Loucy (cell line): ENCODE data around the gene KRT14.
"Not testable (repeated sequence)": the region's sequence is repeated elsewhere in the genome, so short reads cannot be mapped to it uniquely, and the experiment has no call there.

Source experiments
- H2AFZ ChIP-seq: fragments of 200-600 bp; sonication (generic); 2 replicates; pipeline ENCODE4 v1.6.0; 2016; ENCODE audit warnings: antibody characterized with exemption, mild to moderate bottlenecking, low read length, moderate library complexity
- H3F3A ChIP-seq: fragments of 200-600 bp; 2 replicates; pipeline ENCODE4 v1.6.0; 2016; ENCODE audit warnings: antibody characterized with exemption, low read depth, mild to moderate bottlenecking
- H3K27me3 ChIP-seq: fragments of 200-600 bp; sonication (generic); 2 replicates; pipeline ENCODE4 v1.6.1; 2014; ENCODE audit warnings: low read length, mild to moderate bottlenecking; ENCODE audit not compliant: insufficient read depth, poor library complexity, severe bottlenecking
- H3K36me3 ChIP-seq: fragments of 200-600 bp; sonication (generic); 2 replicates; pipeline ENCODE4 v1.6.1; 2016; ENCODE audit warnings: low read length; ENCODE audit not compliant: insufficient read depth
- H3K4me1 ChIP-seq: fragments of 200-600 bp; sonication (generic); 2 replicates; pipeline ENCODE4 v1.5.1; 2014; ENCODE audit warnings: low read length, mild to moderate bottlenecking; ENCODE audit not compliant: insufficient read depth, poor library complexity, severe bottlenecking
- H3K4me2 ChIP-seq: fragments of 200-600 bp; sonication (generic); 2 replicates; pipeline ENCODE4 v1.6.0; 2014; ENCODE audit warnings: antibody characterized with exemption, low read length, low read depth, mild to moderate bottlenecking; ENCODE audit not compliant: poor library complexity, severe bottlenecking
- H3K4me3 ChIP-seq: fragments of 200-600 bp; sonication (generic); 2 replicates; pipeline ENCODE4 v1.5.1; 2014; ENCODE audit warnings: low read length, mild to moderate bottlenecking, mixed read lengths; ENCODE audit not compliant: poor library complexity, severe bottlenecking
- H3K79me2 ChIP-seq: fragments of 200-600 bp; sonication (generic); 2 replicates; pipeline ENCODE4 v1.6.1; 2014; ENCODE audit warnings: low read length; ENCODE audit not compliant: insufficient read depth
- H3K9ac ChIP-seq: fragments of 200-600 bp; sonication (generic); 2 replicates; pipeline ENCODE4 v1.6.0; 2014; ENCODE audit warnings: mild to moderate bottlenecking, low read depth, low read length, moderate library complexity; ENCODE audit not compliant: poor library complexity, severe bottlenecking
- H3K9me2 ChIP-seq: fragments of 200-600 bp; sonication (generic); replicated peaks from 2 replicates; pipeline ENCODE4 v1.6.1; 2016; ENCODE audit warnings: low read depth, low read length, mixed read lengths
- H3K9me3 ChIP-seq: fragments of 200-600 bp; sonication (generic); 2 replicates; pipeline ENCODE4 v1.6.1; 2014; ENCODE audit warnings: mild to moderate bottlenecking, antibody characterized with exemption, low read length, low read depth; ENCODE audit not compliant: insufficient read depth
- H4K20me1 ChIP-seq: fragments of 200-600 bp; sonication (generic); 2 replicates; pipeline ENCODE4 v1.6.0; 2014; ENCODE audit warnings: antibody characterized with exemption, low read length, mild to moderate bottlenecking; ENCODE audit not compliant: insufficient read depth, poor library complexity, severe bottlenecking
- CTCF ChIP-seq: fragments of 200-600 bp; sonication (generic); conservative IDR thresholded peaks from 2 replicates; pipeline ENCODE4 v1.5.1; 2014; ENCODE audit warnings: mild to moderate bottlenecking, antibody characterized with exemption, low read length
- EZH2phosphoT487 ChIP-seq: fragments of 200-600 bp; IDR thresholded peaks from 2 replicates; pipeline ENCODE4 v1.6.1; 2018; ENCODE audit warnings: antibody characterized with exemption, mild to moderate bottlenecking, moderate library complexity, borderline replicate concordance

The KRT14 gene

GRCh38 chr17:41610965-41611640 is 24.4 kb upstream of the KRT14 start:
- no peaks in the 10 kb centered on the region for H3K4me1 ChIP-seq

GRCh38 chr17:41610061-41610517 is 23.4 kb upstream of the KRT14 start:
- not testable (repeated sequence) for H3K4me3 ChIP-seq, H3K27me3 ChIP-seq, H3K9ac ChIP-seq, H3K9me3 ChIP-seq, H3K4me1 ChIP-seq, H3K9me2 ChIP-seq, H3F3A ChIP-seq, H3K36me3 ChIP-seq, H2AFZ ChIP-seq, H3K79me2 ChIP-seq, H4K20me1 ChIP-seq, H3K4me2 ChIP-seq

More at GRCh38 chr17:41610965-41611640, 24.4 kb upstream of the KRT14 start:
- Histone ChIP-seq H3F3A (no peaks in the 10 kb centered on the region), H2AFZ (no peak overlapping the region), H3K4me2 (no peak overlapping the region), H3K36me3 (no peaks in the 10 kb centered on the region), H3K4me3 (no peak overlapping the region), H3K27me3 (no peaks in the 10 kb centered on the region), H3K9ac (no peak overlapping the region), H3K79me2 (no peaks in the 10 kb centered on the region), H3K9me2 (no peaks in the 10 kb centered on the region), H4K20me1 (no peaks in the 10 kb centered on the region), H3K9me3 (peaks cover 6% of the 10 kb centered on the region; the same call in 1 of the 2 replicates)
- TF ChIP-seq EZH2phosphoT487, result no peak
- no peak for TF ChIP-seq CTCF

- not testable (repeated sequence) for H3K9me2 ChIP-seq, H3K79me2 ChIP-seq, H2AFZ ChIP-seq, H3F3A ChIP-seq, H3K27me3 ChIP-seq, H3K4me2 ChIP-seq, H3K36me3 ChIP-seq, H3K4me1 ChIP-seq, H3K9me3 ChIP-seq, H3K9ac ChIP-seq, H4K20me1 ChIP-seq, H3K4me3 ChIP-seq
These were observed 20.2 kb upstream of the KRT14 start for GRCh38 chr17:41606930-41607329.

GRCh38 chr17:41602524-41602923 is 15.8 kb upstream of the KRT14 start:
- no peak overlapping the region for H3K9ac ChIP-seq
- no peaks in the 10 kb centered on the region for H3K79me2 ChIP-seq
- H3K27me3 ChIP-seq, result no peaks in the 10 kb centered on the region
- H4K20me1 ChIP-seq, result no peaks in the 10 kb centered on the region
- H2AFZ ChIP-seq, result no peak overlapping the region
- no peaks in the 10 kb centered on the region for H3K4me1 ChIP-seq
- H3F3A ChIP-seq, result no peaks in the 10 kb centered on the region
- no peak overlapping the region for H3K4me3 ChIP-seq
- H3K4me2 ChIP-seq, result no peak overlapping the region
- H3K9me3 ChIP-seq, result peaks cover 6% of the 10 kb centered on the region; the same call in 1 of the 2 replicates
- no peak for TF ChIP-seq EZH2phosphoT487
- TF ChIP-seq CTCF, result no peak
- H3K36me3 ChIP-seq, result no peaks in the 10 kb centered on the region
- no peaks in the 10 kb centered on the region for H3K9me2 ChIP-seq
